ENCODE measurements around the gene NKIRAS2.

NKIRAS2 gene

DNA sequence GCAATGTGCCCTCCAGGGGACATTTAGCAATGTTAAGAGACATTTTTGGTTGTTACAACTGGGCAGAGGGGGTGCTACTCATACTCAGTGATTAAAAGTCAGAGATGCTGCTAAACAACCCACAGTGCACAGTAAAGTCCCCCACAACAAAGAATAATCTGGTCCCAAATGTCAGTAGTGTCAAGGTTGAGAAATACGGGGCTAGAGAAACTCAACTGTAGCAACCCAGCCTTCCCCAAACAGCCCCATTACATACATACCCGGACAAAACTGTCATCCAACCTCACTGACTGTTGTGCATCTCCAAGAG lies 23.1 kb upstream of the NKIRAS2 start:
- no peak for FAIRE-seq

DNA sequence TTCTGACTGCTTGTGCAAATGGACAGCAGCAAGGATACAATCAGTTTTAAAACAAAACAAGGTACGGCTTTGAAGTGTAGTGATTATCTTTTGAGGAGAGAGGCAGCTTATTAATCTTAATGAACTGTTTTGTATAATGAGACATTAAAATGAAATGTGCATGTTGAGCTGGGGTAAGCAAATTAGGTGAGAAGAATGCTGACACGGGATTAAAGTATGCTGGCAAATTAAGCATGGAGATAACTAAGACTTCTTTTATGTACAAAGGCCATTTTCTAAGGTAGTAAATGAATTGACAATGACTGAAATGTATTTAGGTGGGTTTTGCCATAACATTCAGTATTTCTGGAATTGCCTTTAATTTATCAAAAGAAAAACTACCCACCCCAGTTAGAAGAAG lies 21.4 kb upstream of the NKIRAS2 start:
- TF ChIP-seq, protein P1, sequence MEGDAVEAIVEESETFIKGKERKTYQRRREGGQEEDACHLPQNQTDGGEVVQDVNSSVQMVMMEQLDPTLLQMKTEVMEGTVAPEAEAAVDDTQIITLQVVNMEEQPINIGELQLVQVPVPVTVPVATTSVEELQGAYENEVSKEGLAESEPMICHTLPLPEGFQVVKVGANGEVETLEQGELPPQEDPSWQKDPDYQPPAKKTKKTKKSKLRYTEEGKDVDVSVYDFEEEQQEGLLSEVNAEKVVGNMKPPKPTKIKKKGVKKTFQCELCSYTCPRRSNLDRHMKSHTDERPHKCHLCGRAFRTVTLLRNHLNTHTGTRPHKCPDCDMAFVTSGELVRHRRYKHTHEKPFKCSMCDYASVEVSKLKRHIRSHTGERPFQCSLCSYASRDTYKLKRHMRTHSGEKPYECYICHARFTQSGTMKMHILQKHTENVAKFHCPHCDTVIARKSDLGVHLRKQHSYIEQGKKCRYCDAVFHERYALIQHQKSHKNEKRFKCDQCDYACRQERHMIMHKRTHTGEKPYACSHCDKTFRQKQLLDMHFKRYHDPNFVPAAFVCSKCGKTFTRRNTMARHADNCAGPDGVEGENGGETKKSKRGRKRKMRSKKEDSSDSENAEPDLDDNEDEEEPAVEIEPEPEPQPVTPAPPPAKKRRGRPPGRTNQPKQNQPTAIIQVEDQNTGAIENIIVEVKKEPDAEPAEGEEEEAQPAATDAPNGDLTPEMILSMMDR (IDR thresholded peaks at IDR 0.05; ENCODE audit: insufficient read depth, missing control alignments): no peak
- no peak for FAIRE-seq

More for the DNA sequence above, 23.1 kb upstream of the NKIRAS2 start:
- TF ChIP-seq, protein P1 (IDR thresholded peaks at IDR 0.05; ENCODE audit: insufficient read depth, missing control alignments): no peak
- DNase-seq (ENCODE audit: insufficient read length, low spot score): no peak

DNA sequence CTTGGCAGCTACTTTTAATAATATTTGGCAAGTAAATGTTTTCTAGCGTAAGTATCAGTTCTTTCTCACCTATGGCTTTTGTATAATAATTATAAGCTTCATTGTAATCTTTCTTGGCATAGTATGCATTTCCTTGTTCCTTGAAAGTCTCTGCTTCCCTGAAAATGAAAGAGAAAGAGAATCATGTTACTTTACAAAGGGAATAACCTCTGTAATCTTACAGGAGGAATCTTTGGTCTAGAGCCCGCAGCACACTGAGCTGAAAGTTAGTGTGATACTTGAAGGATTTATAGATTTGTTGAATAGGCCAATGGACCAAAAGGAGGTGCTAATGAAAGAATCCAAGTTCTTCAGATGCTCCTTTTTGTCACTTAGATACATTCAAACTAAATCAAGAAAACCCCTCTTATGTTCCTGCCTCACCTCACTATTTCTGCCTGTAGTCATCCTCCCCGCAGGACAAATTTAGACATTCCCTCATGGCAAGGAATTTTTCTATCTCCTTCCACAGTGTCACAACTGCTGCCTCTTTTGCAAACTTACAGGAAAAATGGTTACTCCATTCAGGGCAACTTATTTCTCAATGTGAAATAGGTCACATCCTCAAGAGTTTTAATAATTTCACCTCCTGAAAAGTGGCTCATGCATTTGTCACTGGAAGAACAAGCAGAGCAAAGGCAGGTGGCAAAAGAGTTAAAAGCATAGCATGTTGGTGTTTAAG lies 19.3 kb upstream of the NKIRAS2 start:
- FAIRE-seq: no peak
- TF ChIP-seq, protein P1 (IDR thresholded peaks at IDR 0.05; ENCODE audit: insufficient read depth, missing control alignments): no peak

More for the DNA sequence above, 21.4 kb upstream of the NKIRAS2 start:
- no peak for DNase-seq (ENCODE audit: insufficient read length, low spot score)

DNA sequence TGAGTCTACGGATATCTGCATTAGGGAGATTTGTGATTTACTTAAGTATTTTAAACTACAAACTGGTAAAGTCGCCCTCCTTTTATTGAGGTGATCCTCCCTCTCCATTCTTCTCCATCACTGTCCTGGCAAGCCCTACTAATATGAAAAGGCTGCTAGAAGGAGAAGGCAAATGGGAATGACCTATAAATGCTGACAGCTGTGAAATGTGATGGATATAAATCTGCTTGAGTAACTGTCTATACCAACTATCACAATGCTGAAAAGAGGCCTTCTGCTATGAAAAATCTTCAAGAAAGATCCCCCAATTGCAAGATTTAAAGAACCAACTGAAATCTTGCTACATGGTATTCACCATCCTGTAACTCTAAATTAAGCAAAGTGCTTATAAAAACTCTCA lies 18.2 kb upstream of the NKIRAS2 start:
- TF ChIP-seq, protein P1 (IDR thresholded peaks at IDR 0.05; ENCODE audit: insufficient read depth, missing control alignments): no peak
- FAIRE-seq (no peak), DNase-seq (ENCODE audit: insufficient read length, low spot score) (no peak)

More for the DNA sequence above, 19.3 kb upstream of the NKIRAS2 start:
- DNase-seq (ENCODE audit: insufficient read length, low spot score): no peak

DNA sequence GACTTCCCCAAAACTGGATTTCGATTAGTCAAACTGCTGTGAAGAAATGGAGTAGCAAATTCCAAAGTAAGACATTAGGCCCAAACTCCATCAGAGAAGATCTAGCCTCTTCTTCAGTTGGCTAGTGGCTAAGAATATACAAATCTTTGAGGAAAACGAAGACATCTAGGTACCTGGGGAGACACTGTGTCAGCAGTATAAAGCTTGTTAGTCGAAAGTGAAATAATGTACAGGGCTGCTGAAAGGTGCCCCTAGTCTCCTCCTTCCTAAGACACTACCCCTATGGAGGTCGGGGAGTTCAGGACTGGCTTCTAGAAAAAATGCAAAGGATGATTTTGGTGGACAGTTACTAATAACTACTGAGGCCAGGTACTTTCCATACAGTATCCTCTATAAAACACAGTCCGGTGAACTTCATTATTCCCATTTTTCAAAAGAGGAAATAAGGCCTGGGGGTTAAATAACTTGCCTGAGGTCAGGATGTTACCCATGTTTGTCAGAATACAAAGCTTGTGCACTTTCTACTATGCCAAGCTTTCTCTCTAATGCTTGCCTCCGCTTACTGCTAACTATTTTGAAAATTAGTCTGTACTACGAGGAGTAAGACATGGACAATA lies 17.6 kb upstream of the NKIRAS2 start:
- no peak for FAIRE-seq
- DNase-seq (ENCODE audit: insufficient read length, low spot score): no peak
- TF ChIP-seq, protein P1 (IDR thresholded peaks at IDR 0.05; ENCODE audit: insufficient read depth, missing control alignments): no peak

DNA sequence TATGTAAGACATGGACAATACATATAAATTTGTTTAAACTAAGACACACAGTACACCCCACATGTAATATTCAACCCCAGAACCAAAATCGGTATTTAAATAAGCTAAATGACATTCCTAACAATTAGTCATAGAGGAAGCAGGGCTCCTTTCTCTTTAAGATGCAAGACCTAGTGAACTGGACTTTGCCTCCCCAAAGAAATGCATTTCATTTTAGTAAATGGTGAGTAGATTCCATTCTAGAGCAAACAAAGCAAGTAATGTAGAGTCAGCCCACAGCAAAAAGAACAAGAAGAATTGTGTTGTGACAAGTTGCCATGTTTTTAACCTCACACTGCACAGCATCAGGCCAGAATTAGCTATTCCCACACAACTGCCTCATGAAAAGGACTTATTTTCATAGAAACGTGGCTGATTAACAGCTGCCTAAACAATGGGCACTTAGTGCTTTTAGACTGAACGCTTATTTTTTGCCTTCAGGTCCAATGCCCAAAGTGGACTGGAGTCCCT lies 17.0 kb upstream of the NKIRAS2 start:
- DNase-seq (ENCODE audit: insufficient read length, low spot score) (no peak), FAIRE-seq (no peak)
- TF ChIP-seq, protein P1 (IDR thresholded peaks at IDR 0.05; ENCODE audit: insufficient read depth, missing control alignments): no peak

DNA sequence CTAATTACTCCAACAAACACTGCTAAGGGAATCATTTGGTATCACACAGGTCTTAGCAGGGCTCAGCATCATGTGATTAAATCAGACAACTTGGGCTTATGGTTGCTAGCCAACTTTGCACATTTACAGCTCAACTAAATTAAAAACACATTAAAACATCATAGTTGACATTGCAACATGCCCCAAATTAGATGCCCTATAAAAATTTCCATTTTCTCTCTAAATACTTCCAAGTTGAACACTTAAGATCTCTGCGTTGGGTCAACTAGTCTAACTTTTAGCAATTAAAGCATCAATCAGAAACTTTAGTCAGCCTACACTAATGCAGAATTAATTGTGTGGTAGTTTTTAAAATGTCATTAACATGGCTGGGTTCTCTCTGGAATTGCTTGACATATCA lies 14.7 kb upstream of the NKIRAS2 start:
- TF ChIP-seq, protein P1 (IDR thresholded peaks at IDR 0.05; ENCODE audit: insufficient read depth, missing control alignments): no peak
- DNase-seq (ENCODE audit: insufficient read length, low spot score): no peak
- no peak for FAIRE-seq
